Gastrocnemius medialis (tissue), 4 donors: ENCODE results near the gene PCSK5.

ENCODE experiments used
- POLR2A ChIP-seq, 2 donors: fragments of 450-650 bp; IDR thresholded peaks; one replicate each; pipeline ENCODE4 v1.6.1; 2017; ENCODE audit warnings: antibody characterized with exemption in 2 of 2, mild to moderate bottlenecking in 2 of 2, moderate library complexity in 2 of 2
- TF ChIP-seq, protein P1 (sequence below), 5 experiments: fragments of 450-650 bp in 3 of 5; fragments of 200-600 bp in 2 of 5; sonication (generic) in 2 of 5; IDR thresholded peaks in 4 of 5; conservative IDR thresholded peaks in 1 of 5; 1 replicate in 4 of 5; 2 replicates in 1 of 5; pipeline ENCODE4 v1.5.1; 2016 to 2019; ENCODE audit warnings: antibody characterized with exemption in 5 of 5, mild to moderate bottlenecking in 3 of 5, moderate library complexity in 3 of 5

DNA sequence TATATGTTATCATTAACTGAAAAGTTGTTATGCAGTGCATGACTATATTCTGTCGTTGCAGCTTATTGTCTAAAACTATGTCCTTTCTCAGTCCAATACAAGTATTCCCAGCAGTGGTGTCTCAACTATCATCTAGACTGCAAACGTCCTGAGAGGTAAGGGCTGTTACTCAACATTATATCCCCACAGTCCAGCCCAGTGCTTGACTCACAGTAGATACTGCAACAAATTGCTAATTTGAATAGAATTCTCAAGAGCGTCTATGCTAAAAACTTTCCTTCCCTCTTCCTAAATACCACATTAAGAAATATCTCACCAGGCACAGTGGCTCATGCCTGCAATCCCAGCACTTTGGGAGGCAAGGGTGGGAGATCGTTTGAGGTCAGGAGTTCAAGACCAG, 37.7 kb upstream of the PCSK5 start:
- TF ChIP-seq, protein P1, sequence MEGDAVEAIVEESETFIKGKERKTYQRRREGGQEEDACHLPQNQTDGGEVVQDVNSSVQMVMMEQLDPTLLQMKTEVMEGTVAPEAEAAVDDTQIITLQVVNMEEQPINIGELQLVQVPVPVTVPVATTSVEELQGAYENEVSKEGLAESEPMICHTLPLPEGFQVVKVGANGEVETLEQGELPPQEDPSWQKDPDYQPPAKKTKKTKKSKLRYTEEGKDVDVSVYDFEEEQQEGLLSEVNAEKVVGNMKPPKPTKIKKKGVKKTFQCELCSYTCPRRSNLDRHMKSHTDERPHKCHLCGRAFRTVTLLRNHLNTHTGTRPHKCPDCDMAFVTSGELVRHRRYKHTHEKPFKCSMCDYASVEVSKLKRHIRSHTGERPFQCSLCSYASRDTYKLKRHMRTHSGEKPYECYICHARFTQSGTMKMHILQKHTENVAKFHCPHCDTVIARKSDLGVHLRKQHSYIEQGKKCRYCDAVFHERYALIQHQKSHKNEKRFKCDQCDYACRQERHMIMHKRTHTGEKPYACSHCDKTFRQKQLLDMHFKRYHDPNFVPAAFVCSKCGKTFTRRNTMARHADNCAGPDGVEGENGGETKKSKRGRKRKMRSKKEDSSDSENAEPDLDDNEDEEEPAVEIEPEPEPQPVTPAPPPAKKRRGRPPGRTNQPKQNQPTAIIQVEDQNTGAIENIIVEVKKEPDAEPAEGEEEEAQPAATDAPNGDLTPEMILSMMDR (IDR thresholded peaks at IDR 0.05 in 4 of 5, conservative IDR thresholded peaks at IDR 0.05 in 1 of 5) = no peak
- no peak for TF ChIP-seq POLR2A (IDR thresholded peaks at IDR 0.05)
